Cardiac muscle cell (in vitro differentiated cells and primary cell): Measurements from ENCODE around the gene ARID1A. TPM values are rescaled to one million over a fixed set of nuclear protein-coding genes. Genes with fewer than 3 reads are reported as not detected.
A peak's percentile ranks its signal among the peaks of the same experiment; 100 is the strongest.

ENCODE experiments used
- DNase-seq, 2 donors: peaks; one replicate each; pipeline versions ENCODE4 v3.0.0 to v3.0.0-alpha.2; 2010 to 2017; ENCODE audit warnings: low read depth in 1 of 2, low spot score in 1 of 2
- H3K27ac ChIP-seq: fragments of 200-600 bp; sonication (generic); 2 replicates; pipeline ENCODE4 v1.5.1; 2016
- H3K27me3 ChIP-seq: fragments of 200-600 bp; sonication (generic); 2 replicates; pipeline ENCODE4 v1.6.0; 2016; ENCODE audit warnings: control low read depth
- H3K36me3 ChIP-seq: fragments of 200-600 bp; sonication (generic); 2 replicates; pipeline ENCODE4 v1.5.1; 2016; ENCODE audit warnings: control low read depth
- H3K4me1 ChIP-seq: fragments of 200-600 bp; sonication (generic); 2 replicates; pipeline ENCODE4 v1.8.1; 2017; ENCODE audit warnings: low read depth, mild to moderate bottlenecking, mixed run types
- H3K4me3 ChIP-seq: fragments of 200-600 bp; sonication (generic); 2 replicates; pipeline ENCODE4 v1.5.1; 2016; ENCODE audit warnings: mild to moderate bottlenecking
- H3K9me3 ChIP-seq: fragments of 200-600 bp; sonication (generic); 2 replicates; pipeline ENCODE4 v1.5.1; 2017; ENCODE audit warnings: low read depth, mild to moderate bottlenecking, control low read depth
- polyA plus RNA-seq: library from polyadenylated mRNA; unstranded; fragments of >200 nt; fragmentation: Nextera tagmentation; extraction: Ambion mirVana; gene quantifications from 2 replicates; pipeline ENCODE4 v1.2.1, GENCODE V29; 2016
- total RNA-seq: library from RNA; depleted of rRNA; stranded (reverse); fragments of >200 nt; gene quantifications from 2 replicates; pipeline ENCODE4 v1.2.3, GENCODE V29; 2016
- TF ChIP-seq, protein P1 (sequence below): IDR thresholded peaks from 2 replicates; pipeline ENCODE4 v1.5.1; 2012; ENCODE audit warnings: low read depth, mild to moderate bottlenecking, low read length

The ARID1A gene
- total and polyA plus RNA-seq, 2 experiments from 2014 or later, result 28.5 to 93.3 TPM

DNA sequence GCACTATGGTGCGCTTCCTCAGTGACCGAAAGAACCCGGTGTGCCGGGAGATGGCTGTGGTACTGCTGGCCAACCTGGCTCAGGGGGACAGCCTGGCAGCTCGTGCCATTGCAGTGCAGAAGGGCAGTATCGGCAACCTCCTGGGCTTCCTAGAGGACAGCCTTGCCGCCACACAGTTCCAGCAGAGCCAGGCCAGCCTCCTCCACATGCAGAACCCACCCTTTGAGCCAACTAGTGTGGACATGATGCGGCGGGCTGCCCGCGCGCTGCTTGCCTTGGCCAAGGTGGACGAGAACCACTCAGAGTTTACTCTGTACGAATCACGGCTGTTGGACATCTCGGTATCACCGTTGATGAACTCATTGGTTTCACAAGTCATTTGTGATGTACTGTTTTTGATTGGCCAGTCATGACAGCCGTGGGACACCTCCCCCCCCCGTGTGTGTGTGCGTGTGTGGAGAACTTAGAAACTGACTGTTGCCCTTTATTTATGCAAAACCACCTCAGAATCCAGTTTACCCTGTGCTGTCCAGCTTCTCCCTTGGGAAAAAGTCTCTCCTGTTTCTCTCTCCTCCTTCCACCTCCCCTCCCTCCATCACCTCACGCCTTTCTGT lies 84.6 kb downstream of the ARID1A start:
- Histone ChIP-seq H3K4me3 (no peak overlapping the region), H3K9me3 (no peaks in the 10 kb centered on the region), H3K36me3 (peaks cover 53% of the 10 kb centered on the region), H3K27ac (peak overlapping the region; percentile 47), H3K4me1 (peaks cover 18% of the 10 kb centered on the region), H3K27me3 (no peaks in the 10 kb centered on the region)
- TF ChIP-seq, protein P1, sequence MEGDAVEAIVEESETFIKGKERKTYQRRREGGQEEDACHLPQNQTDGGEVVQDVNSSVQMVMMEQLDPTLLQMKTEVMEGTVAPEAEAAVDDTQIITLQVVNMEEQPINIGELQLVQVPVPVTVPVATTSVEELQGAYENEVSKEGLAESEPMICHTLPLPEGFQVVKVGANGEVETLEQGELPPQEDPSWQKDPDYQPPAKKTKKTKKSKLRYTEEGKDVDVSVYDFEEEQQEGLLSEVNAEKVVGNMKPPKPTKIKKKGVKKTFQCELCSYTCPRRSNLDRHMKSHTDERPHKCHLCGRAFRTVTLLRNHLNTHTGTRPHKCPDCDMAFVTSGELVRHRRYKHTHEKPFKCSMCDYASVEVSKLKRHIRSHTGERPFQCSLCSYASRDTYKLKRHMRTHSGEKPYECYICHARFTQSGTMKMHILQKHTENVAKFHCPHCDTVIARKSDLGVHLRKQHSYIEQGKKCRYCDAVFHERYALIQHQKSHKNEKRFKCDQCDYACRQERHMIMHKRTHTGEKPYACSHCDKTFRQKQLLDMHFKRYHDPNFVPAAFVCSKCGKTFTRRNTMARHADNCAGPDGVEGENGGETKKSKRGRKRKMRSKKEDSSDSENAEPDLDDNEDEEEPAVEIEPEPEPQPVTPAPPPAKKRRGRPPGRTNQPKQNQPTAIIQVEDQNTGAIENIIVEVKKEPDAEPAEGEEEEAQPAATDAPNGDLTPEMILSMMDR, result no peak
- DNase-seq, result no peak

DNA sequence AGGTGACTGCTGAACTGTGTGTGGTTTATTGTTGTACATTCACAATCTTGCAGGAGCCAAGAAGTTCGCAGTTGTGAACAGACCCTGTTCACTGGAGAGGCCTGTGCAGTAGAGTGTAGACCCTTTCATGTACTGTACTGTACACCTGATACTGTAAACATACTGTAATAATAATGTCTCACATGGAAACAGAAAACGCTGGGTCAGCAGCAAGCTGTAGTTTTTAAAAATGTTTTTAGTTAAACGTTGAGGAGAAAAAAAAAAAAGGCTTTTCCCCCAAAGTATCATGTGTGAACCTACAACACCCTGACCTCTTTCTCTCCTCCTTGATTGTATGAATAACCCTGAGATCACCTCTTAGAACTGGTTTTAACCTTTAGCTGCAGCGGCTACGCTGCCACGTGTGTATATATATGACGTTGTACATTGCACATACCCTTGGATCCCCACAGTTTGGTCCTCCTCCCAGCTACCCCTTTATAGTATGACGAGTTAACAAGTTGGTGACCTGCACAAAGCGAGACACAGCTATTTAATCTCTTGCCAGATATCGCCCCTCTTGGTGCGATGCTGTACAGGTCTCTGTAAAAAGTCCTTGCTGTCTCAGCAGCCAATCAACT lies 85.5 kb downstream of the ARID1A start:
- TF ChIP-seq, protein P1, result no peak
- Histone ChIP-seq H3K27ac (peak overlapping the region; percentile 48), H3K4me3 (no peak overlapping the region), H3K27me3 (no peaks in the 10 kb centered on the region), H3K4me1 (peaks cover 26% of the 10 kb centered on the region), H3K9me3 (no peaks in the 10 kb centered on the region), H3K36me3 (peaks cover 45% of the 10 kb centered on the region)
- no peak for DNase-seq

DNA sequence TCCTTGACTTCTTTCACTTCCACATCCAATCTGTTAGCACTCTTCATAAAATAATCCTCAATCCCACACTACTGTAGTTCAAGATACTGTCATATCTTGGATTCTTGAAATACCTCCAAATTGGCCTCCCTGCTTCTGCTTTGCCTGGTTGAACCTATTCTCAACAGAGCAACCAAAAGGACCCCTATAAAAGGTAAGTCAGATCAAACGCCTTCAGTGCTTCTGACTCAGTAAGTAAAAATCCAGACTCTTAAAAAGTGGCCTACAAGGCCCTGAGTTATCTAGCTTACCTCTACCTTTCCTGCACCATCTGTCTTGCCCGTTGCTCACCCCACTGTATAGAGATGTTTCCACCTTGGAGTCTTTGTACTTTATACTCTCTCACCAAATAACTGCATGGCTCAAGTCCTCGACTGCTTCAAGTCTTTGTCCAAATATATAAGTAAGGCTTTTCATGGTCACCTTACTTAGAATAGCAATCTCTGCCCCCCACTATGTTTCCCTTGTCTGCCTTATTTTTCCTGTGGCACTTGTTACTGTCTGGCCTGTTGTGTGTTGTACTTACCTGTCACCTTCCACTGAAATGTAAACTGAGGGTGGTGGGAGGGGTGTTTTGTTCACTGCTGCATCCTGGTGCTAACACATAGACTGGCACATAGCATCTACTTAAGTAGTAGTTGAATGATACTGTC lies 86.9 kb downstream of the ARID1A start:
- Histone ChIP-seq H3K27ac (peak overlapping the region; percentile 98), H3K36me3 (peaks cover 34% of the 10 kb centered on the region), H3K9me3 (no peaks in the 10 kb centered on the region), H3K4me1 (peaks cover 37% of the 10 kb centered on the region), H3K27me3 (no peaks in the 10 kb centered on the region), H3K4me3 (no peak overlapping the region)
- no peak for DNase-seq
- TF ChIP-seq, protein P1, result no peak

DNA sequence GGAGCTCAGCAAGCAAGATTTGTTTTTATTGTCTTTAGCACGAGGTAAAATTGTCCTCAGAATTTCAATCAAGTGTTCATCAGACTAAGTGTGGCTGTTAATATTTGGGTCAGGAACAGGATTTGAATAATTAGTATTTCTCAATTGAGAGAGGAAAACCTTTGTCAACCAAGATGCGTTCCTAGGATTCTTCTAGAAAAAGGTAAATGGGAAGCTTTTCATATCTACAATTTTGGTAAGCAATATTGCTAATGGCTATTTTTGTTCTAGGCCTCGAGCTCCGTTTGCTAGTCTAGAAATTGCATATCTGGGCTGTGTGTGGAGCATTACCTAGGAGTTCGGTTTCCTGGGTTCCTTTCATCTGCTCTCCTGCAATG lies 87.8 kb downstream of the ARID1A start:
- no peak for DNase-seq
- Histone ChIP-seq H3K27me3 (no peaks in the 10 kb centered on the region), H3K9me3 (no peaks in the 10 kb centered on the region), H3K4me1 (peaks cover 37% of the 10 kb centered on the region), H3K4me3 (no peak overlapping the region), H3K36me3 (peaks cover 27% of the 10 kb centered on the region), H3K27ac (peak overlapping the region; percentile 98)
- TF ChIP-seq, protein P1, result no peak

DNA sequence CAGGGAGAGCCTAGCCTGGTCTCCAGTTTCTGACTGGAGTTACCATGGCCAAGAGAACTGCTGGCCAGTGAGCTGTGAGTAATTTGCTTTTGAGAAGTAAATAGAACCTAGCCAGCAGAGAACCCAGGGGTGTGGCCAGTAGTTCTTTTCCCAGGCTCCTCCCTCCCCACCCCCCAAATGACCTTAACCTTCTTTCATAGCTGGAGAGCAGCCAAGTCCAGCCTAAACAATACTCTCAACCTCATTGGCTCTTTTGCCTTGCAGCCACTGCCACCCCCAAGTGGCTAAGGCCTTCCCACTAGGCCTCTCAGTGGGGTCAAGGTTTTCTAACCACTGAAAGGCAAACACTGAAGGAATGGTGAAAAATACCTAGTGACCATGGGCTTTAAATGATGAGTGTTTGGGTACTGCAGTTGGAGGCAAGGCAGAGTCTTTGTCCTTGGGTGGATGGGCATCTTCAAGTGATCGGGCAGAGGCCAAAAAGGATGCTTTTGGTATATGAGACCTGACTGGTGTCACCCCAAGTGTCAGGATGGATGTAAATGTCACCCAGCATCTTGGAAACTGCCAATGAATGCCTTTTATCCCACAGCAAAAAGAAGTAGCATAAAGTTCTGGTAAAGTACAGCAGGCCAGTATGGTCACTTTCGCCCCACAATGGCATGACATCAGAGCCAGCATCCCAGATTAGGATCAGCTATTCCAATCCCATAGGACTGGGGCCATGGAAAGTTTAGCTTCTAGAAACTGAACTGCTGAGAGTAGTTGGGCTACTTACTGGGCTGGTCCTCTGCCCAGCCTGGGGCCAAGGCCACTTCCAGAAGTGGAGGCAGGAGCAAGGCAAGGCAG lies 88.4 kb downstream of the ARID1A start:
- peaks cover 37% of the 10 kb centered on the region for H3K4me1 ChIP-seq
- H3K36me3 ChIP-seq, result peaks cover 21% of the 10 kb centered on the region
- TF ChIP-seq, protein P1, result no peak
- H3K9me3 ChIP-seq, result no peaks in the 10 kb centered on the region
- H3K27ac ChIP-seq, result peak overlapping the region; percentile 98
- no peaks in the 10 kb centered on the region for H3K27me3 ChIP-seq
- H3K4me3 ChIP-seq, result no peak overlapping the region
- peak; percentile 90 to 94 for DNase-seq
